NCI-H1105 (cell line): Measurements from ENCODE around the gene SNED1.

ENCODE experiments used
- DNase-seq: peaks from one replicate; lab custom pipeline; 2025; lab: John Stamatoyannopoulos, UW

Gene SNED1

DNA sequence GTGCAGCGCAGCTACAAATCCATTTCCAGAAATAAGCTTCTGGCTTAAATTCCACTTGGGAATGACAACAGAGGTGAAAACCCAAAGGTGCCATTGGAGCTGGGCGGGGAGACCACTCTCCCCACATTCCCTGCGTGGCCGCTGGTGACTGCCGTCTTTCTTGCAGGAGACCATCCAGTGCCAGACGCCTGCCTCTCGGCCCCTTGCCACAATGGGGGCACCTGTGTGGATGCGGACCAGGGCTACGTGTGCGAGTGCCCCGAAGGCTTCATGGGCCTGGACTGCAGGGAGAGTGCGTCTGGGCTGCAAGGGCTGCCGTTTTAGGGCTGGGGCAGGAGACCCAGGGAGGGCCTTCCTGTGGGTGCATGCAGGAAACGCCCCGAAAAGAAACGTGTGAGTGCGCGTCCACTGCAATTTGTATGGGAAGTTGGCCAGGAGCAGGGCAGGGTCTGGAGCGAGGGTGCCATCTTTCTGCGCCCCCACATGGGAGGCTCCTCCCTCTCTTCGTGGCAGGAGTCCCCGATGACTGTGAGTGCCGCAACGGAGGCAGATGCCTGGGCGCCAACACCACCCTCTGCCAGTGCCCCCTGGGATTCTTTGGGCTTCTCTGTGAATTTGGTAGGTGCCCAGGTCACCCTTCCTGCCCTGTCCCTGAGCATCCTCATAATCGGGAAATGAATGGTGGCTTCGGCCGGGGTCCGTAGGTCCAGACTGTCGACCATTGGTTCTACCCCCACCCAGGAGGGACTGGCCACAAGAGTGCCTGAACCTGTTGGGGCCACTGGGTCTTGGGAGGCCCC lies 49.9 kb downstream of the SNED1 start:
- no peak for DNase-seq

DNA sequence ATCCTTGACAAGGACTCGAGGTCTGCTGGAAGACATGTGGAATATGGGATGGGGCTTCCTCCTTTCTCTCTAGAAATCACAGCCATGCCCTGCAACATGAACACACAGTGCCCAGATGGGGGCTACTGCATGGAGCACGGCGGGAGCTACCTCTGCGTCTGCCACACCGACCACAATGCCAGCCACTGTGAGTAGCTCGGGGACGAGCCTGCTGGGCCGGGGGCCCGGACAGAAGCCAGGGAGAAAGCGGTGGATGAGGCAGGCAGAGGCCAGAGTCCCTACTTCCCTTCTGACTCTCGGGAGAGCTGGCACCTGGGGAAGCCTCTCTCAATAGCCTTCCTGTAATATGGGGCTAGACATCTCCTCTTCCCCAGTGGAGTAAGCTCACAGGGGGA lies 50.5 kb downstream of the SNED1 start:
- no peak for DNase-seq

DNA sequence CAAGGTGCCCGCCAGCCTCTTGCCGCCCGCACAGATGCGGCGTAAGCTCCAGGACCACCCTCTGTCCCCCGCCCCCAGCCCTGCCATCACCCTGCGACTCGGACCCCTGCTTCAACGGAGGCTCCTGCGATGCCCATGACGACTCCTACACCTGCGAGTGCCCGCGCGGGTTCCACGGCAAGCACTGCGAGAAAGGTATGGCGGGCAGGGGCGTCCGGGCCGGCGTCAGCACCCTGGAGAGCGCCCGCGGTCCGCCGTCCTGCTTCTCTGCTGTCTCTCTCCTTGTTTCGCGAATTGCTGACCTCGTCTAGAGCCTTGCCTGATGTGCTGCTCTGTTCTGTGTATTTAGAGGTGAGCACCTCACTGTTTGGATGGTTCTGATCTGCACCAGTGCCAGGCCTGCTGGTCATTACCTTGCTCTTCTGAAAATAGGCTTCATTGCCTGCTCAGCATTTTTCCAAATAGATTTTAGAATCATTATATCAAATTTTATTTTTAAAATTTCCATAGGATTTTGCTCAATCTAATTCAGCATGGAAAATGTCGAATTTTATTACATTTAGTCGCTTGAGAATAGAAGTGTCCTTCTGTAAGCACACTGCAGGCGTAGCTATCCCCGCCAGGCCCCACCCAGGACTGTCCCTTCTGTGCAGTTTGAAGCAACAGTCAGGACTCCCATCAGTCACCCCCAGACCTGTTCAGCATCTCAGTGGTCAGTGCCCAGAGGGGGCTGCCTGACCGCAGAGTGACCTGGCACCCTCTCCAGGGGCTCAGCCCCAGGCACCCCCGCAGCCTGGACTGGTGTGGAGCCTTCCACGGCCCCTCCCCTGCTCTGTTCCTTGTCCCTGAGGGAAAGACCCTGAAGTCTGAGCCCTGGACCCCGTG lies 51.6 kb downstream of the SNED1 start:
- DNase-seq = no peak

DNA sequence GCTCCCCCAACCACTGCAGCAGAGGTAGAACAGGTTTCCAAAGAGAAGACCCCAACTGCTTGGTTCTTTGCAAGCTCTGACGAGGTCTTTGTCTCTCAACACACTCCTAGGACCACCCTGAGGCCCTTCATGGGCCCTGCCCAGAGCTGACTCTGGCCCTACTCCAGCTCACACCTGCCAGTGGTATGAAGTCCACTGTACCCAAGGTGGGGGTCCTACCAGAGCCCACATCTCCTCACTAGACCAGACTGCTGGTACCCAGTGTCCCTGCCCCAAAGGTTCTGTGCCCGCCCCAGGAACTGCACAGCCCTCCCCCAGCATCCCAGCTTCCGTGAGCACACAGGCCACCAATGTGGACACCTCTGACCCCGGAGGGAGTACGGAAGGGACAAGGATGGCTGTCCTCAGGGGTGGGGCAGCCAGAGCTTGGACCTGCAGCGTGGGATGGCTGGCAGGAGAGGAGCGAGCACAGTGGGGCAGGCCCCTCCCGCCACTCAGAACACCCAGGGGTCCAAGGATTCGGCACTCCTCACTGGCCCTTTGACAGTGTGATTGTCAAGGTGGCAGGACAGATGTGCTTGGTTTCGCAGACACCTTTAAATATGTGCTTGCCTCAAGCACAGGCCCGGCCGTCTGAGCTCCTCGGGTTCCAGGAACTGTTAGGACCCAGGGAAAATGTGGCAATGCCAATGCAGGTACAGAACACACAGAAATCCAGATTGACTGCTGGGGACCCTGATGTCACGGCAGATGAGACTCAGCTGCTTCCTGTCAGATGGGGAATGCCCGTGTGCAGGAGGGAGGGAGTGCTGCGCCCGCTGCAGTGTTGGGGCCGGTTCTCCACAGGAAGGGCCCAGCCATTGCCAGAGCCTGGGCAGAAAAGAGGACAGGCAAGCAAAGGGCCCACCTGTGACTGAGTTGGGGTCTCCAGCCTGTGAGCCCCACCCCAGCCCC lies 52.5 kb downstream of the SNED1 start:
- no peak for DNase-seq

DNA sequence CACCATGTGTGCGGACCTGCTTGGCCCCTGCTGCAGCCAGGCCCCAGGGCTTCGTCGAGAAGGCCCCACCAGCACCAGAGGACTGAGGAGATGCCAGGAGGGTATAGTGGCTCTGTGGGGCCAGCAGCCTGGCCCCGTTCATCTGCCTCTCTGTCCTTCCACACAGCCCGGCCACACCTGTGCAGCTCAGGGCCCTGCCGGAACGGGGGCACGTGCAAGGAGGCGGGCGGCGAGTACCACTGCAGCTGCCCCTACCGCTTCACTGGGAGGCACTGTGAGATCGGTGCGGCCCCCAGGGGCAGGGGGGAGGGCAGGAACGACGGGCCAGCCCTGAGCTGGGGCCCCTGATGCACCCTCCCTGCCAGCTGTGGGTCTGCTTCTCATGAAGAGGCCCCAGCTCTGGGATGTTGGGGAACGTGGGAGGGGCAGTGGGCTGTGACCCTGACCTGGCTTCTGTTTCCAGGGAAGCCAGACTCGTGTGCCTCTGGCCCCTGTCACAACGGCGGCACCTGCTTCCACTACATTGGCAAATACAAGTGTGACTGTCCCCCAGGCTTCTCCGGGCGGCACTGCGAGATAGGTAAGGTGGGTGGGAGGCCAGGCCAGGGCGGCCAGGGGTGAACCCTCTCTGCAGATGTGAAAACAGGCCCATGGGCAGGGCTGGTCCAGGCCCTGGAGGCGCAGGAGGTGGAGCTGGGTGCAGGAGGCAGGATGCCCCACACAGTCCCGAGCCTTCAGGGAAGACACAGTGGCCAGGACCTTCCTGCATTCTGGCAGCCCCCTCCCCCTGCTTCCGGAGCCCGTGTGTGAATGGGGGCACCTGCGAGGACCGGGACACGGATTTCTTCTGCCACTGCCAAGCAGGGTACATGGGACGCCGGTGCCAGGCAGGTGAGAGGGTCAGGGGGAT lies 53.4 kb downstream of the SNED1 start:
- no peak for DNase-seq

DNA sequence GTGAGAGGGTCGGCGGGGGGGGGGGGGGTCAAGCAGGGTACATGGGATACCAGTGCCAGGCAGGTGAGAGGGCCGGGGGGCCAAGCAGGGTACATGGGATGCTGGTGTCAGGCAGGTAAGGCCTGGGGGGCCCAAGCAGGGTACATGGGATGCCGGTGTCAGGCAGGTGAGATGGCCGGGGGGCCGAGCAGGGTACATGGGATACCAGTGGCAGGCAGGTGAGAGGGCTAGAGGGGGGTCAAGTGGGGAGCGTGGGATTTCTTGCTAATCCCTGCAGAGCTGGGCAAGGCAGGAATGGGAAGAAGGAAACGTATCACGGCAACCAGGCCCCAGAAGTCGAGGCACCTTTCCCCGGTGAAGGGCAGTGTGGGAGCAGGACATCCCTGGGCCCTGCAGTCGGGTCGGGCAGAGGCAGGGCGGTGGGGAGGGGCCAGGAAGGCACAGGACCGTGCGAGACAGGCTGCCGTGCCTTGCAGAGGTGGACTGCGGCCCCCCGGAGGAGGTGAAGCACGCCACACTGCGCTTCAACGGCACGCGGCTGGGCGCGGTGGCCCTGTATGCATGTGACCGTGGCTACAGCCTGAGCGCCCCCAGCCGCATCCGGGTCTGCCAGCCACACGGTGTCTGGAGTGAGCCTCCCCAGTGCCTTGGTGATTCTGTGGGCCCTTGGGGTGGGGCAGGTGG lies 54.4 kb downstream of the SNED1 start:
- DNase-seq = no peak

DNA sequence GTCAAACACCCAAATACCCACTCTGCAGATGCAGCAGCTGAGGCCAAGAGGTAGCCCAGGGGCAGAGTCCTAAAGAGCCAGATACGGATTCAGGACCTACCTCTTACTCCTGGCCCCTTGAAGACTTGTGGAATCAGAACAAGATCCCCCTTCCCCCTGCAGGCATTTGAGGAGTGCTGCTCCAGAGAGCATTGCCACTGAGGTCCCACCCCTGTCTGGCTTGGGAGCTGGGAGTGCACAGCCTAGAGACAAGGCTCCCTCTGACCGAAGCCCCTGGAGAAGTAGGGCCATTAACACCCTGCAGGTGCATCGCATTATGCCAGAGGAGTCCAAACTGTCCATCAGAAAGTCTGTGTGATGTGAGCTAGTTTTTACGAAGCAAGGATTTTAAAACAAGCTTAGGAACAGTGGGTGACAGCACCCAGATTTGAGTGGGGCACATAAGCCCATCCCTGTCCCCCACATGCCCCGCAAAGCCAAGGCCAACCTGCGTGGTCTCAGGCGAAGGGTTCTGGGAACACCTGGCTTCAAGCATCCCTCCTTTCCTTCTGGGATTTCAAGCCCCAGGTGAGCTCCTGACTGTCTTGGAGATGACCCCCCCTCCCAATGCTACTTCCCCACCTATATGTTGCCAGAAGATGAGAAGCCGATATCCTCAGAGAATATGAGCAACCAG lies 55.3 kb downstream of the SNED1 start:
- no peak for DNase-seq

DNA sequence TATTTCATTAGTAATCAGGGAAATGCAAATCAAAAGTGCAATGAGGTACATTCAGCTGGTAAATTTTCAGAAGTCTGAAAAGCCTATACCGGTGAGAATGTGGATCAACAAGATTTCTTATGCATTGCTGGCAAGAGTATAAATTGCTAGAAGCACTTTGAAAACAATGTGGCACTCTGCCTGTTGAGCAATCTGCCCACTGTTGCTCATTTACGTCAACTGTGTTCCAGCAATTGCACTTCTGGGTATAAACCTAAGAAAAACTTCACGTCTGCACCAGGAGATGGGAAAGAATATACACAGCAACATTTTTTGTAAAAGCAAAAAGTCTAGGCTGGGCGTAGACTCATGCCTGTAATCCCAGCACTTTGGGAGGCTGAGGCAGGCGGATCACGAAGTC lies 62.9 kb downstream of the SNED1 start:
- DNase-seq = no peak

DNA sequence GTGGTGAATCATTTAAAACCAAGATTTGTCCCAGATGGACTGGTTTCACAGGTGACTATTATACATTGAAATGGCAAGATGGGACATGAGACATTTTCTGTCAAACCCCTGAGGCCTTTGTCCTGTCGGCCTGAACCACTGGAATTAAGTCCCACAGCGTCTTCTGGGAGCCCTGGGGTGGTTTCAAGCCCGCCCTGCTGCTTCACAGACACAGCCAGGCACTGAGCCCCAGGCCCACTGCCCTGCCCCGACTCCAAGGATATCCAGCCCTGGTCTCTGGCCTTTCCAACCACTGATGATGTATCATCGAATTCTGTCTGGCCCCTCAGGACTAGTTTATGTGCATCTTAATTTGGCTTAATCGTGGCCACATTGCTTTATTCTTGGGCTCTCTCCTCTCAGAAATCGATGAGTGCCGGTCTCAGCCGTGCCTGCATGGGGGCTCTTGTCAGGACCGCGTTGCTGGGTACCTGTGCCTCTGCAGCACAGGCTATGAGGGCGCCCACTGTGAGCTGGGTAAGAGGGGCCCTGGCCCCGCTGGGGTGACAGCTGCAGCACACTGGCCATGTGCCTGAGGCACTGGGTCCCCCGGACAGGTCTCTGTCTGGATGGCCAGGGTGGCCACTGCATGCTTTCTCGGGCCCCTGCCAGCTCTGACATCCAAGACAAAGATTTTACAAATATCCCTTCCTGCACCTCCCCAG lies 64.1 kb downstream of the SNED1 start:
- no peak for DNase-seq

DNA sequence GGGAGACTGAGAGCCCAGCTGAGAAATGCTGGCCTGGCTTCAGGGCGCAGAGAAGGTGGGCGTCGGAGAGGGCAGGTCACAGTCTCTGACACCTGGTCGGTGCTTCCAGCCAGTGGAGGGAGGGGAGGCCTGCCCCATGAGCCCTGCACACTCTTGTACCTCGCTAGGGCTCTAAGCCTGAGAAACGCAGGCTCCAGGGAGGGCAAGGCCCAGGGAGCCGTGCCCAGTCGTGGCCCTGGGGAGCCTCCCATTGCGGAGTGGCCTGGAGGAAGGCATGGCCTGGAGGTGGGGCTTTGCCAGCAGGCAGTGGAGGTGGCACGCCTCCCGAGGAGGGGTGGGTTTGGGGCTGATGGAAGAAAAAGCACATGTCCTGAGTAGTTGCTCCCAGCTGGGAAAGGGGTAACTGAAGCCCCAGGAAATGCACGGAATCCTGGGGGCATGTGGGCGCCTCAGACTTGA lies 64.7 kb downstream of the SNED1 start:
- no peak for DNase-seq

DNA sequence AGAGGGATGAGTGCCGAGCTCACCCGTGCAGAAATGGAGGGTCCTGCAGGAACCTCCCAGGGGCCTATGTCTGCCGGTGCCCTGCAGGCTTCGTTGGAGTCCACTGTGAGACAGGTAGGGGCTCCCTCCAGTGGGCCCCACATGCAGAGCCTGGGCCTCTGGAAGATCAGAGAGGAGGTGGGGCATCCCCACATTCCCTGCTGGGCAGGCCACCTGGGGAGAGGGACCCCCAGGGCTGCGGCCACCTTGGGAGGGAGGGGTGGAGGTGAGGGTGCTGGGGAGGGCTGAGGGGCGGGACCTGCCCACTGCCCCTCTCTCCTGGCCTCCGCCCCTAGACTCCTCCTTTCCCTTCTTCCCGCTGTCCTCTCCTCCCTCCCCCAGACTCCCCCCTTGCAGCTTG lies 65.2 kb downstream of the SNED1 start:
- DNase-seq = no peak

DNA sequence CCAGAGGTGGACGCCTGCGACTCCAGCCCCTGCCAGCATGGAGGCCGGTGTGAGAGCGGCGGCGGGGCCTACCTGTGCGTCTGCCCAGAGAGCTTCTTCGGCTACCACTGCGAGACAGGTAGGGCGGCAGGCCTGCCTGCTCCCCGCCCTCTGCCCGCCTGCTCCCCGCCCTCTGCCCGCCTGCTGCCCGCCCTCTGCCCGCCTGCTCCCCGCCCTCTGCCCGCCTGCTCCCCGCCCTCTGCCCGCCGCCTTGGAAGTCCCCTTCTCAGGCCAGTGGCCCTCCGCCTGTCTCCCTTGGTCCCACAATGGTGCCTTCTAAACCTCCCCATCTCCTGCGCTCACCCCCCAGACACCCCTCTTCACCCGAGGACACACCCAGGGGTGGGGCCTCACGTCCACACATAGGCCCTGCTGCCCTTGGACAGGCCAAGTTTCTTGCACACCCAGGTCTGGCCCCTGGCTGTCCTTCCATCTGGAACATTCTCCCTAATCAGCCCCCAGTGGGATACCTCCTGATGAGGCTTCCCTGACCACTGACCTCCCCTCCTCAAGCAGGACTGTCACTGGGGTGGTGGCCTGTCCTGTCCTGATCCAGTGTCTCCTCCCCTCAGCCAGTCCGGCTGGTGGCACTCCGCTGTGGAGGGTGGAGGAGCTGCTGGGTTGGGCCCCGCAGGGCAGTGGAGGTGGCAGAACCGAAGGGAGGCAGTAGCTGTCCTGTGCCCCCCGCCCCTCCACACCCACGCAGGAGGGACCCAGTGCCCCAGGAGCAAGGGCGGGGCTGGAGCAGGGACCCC lies 65.8 kb downstream of the SNED1 start:
- peak; percentile 19 for DNase-seq

DNA sequence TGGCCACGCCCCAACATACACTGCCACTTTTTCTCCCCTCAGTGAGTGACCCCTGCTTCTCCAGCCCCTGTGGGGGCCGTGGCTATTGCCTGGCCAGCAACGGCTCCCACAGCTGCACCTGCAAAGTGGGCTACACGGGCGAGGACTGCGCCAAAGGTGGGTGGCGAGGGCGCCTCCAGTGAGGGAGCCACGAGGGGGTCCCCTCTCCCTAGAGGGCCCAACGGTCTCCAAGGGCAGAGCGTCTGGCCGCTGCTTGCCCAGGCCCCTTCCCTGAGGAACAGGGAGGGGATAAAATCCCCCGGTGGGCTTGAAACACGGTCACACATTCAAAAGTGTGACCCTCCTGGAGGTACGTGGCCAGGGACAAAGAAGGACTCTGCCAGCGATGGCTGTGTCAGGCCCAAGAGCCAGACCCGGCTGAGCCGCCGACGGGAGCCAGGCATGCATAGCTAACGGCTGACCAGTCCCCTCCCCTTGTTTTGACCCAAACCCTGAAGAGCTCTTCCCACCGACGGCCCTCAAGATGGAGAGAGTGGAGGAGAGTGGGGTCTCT lies 66.5 kb downstream of the SNED1 start:
- no peak for DNase-seq

DNA sequence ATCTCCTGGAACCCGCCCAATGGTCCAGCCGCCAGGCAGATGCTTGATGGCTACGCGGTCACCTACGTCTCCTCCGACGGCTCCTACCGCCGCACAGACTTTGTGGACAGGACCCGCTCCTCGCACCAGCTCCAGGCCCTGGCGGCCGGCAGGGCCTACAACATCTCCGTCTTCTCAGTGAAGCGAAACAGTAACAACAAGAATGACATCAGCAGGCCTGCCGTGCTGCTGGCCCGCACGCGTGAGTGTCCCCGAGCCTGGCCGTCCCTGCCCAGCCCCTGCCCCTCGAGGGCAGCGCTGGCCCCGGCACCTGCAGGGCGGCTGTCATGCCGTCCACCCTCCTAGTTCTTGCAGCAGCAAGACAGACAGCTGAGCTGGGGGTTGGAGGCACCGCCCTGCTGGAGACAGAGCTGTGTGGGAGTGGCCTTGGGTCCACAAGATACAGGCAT lies 67.0 kb downstream of the SNED1 start:
- no peak for DNase-seq

DNA sequence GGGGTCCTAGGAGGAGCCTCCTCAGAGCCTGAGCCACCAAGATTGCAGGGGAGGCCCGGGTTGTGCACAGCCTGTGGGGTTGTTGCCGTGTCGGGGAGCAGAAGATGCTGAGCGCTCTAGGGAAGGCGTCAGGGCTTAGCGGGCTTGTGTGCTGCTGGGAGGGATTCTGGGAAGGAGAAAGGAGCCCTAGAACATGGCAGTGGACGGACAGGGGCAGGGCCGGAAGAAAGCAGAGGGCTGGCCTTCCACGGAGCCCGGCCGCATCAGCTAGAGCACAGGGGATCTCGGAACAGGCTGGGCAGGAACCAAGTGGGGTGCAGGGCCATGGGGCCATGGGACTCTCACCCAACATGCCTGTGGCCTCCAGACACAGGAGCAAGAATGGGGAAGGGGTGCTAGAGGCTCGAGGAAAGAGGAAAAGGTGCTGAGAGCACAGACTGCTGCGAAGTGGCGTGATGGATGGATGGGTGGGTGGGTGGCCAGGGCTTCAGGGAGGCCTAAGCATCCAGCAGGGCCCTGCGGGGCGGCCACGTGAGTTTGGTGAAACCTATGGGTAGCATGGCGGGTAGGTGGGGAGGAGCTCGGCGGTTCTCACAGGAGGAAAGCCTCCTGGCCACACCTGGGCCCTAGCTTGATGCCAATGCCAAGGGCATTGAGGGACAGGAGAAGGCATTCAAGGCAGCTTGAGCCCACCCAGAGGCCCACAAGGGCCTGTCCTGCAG lies 67.9 kb downstream of the SNED1 start:
- DNase-seq = no peak

DNA sequence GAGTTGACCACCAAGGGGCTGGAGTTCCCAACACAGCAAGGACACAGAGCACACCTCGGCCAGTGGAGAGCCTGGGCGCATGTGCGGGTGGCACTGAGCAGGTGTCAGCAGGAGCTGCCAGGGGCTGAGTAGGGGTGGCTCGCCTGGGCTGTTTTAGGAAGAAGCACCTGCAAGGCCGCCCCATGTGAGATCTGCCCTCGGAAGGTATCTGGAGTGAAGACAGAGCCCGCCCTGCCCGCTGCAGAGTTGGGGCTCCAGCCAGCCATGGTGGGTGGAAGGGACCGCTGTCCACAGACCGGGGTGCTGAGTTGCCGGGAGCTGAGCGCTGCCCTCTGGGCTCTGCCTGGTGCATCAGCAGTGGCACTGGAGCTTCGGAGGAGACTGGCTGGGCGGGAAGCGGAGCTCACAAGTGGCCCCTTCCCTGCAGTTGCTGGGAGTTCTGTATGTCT lies 68.5 kb downstream of the SNED1 start:
- DNase-seq = no peak

DNA sequence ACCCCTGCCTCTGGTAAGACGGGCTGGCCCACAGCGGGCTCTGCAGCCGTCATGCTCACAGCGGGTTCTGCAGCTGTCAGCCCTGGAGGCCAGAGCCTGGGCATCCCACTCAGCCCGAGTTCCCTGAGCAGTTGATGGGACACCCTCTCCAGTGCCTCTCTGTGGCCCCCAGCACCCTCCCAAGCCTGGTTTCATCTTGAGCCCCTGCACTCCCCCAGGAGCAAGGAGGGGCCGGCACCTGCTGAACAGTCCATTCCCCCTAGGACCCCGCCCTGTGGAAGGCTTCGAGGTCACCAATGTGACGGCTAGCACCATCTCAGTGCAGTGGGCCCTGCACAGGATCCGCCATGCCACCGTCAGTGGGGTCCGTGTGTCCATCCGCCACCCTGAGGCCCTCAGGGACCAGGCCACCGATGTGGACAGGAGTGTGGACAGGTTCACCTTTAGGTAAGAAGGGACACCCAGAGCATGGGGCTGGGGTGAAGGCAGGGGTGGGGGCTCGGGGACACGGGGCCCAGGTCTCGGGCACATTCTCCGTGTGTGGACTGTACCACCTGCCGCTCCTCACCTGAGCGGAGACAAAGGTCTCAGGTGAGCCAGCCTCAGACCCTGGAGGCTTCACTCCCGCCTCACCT lies 69.2 kb downstream of the SNED1 start:
- no peak for DNase-seq
